ENCODE measurements around the gene PPP1CA.

PPP1CA gene

GRCh38 chr11:67401495-67402191, at the start of gene PPP1CA:
TSS of gene PPP1CA (minus strand) at chr11:67401858. CDS start at chr11:67401782, 76 bp downstream.
- peak; percentile 85 for DNase-seq (ENCODE audit: low read depth)

DNA sequence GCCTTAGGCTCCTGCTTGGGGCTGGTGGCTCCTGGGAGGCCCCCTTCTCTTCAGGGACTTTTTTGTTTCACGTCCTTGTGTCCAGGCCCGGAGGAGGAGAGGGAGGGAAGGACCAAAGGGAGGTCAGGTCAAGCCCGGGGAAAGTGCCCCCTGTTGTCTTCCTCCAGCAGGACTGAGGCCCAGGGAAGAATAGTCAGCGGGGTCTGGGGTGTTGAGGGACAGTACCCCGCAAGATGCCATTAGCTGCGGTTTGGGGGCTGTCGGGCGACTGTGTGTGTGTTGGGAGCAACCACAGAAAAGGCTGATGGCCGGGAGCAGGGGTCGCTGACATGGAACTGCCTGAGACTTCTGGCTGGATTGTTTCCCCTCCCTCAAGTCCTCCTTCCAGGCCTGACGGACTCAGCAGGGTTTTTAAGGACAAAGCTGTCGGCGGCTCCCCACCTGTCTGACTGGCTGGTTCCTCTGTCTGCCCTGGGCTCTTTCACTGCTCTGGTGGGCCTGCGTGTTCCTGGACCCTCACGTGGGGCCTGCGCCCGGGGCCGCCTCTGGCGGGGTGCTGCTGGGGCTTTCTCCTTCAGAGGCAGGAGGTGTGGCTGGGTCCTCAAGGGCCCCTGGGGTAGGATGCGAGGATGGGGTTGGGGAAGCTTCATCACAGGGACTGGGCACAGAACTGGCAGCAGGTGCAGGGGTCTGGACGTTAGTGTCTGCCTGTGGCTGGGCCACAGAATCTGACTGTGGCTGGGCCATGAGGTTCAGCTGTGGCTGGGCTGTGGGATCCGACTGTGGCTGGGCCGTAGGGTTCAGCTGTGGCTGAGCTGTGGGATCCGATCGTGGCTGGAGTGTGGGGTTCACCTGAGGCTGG, 49.4 kb upstream of the PPP1CA start:
- DNase-seq (ENCODE audit: low read depth), result no peak

GRCh38 chr11:67449116-67449844, 47.6 kb upstream of the PPP1CA start:
- no peak for DNase-seq (ENCODE audit: low read depth)

GRCh38 chr11:67448220-67448609, 46.6 kb upstream of the PPP1CA start:
- DNase-seq (ENCODE audit: low read depth), result no peak

DNA sequence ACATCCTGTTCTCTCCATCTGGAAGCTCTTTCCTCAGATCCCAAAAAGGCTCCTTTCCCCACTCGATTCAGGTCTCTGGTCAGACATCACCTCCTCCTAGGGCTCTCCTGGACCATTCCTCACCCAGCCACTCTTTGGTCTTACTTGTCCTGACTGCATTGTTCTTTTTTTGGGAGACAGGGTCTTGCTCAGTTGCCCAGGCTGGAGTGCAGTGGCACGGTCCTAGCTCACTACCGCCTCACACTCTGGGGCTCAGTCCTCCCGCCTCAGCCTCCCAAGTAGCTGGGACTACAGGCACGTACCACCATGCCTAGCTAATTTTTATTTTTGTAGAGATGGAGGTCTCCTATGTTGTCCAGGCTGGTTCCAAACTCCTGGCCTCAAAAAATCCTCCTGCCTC, 43.9 kb upstream of the PPP1CA start:
- DNase-seq (ENCODE audit: low read depth), result no peak

DNA sequence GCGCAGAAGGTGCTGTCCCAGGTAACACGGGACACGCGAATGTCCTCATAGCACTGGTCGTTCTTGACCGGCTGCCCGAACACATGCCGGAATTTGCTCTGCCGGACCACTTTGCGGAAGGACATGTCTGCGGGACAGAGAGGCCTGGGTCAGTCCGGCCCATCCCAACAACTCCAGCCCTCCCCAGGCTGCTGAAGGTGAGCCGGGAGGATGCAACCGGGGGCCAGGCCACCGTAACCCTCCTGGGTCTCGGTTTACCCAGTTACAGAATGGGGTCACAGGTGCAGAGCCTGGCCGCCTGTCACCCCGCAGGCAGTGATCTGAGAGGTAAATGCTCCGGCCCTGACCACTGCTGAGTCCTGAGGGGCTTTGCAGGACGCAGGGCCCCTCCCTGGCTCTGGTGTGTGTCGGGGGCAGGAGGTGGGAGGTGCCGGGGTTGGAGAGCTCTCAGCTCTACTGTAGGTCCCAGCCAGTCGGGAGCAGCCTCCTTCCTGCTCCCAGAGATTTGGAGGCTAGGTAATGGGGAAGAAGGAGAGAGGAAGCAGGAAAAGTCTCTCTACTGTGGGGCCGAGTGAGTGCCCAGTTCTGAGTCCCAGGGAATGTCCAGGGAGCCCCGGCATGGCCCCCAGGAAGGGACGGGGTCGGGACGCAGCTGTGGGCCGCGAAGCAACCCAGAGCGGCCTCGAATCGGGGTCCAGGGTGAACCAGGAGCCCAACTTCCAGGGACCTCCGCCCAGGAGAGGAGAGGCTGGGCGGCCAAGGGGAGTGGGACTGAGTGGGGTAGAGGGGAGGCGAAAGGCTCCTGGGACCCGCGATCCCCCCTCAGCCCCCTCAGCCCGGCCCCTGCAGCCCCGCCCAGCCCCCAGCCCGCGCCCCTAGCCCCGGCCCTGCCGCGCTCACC, 41.1 kb upstream of the PPP1CA start:
- no peak for DNase-seq (ENCODE audit: low read depth)

GRCh38 chr11:67441731-67442351, 40.2 kb upstream of the PPP1CA start:
- DNase-seq (ENCODE audit: low read depth), result no peak

- no peak for DNase-seq (ENCODE audit: low read depth)
These were observed 39.5 kb upstream of the PPP1CA start for GRCh38 chr11:67441098-67441563.

- DNase-seq (ENCODE audit: low read depth), result no peak
These were observed 38.8 kb upstream of the PPP1CA start for GRCh38 chr11:67440229-67441097.

GRCh38 chr11:67439321-67440228, 37.9 kb upstream of the PPP1CA start:
- DNase-seq (ENCODE audit: low read depth), result no peak

DNA sequence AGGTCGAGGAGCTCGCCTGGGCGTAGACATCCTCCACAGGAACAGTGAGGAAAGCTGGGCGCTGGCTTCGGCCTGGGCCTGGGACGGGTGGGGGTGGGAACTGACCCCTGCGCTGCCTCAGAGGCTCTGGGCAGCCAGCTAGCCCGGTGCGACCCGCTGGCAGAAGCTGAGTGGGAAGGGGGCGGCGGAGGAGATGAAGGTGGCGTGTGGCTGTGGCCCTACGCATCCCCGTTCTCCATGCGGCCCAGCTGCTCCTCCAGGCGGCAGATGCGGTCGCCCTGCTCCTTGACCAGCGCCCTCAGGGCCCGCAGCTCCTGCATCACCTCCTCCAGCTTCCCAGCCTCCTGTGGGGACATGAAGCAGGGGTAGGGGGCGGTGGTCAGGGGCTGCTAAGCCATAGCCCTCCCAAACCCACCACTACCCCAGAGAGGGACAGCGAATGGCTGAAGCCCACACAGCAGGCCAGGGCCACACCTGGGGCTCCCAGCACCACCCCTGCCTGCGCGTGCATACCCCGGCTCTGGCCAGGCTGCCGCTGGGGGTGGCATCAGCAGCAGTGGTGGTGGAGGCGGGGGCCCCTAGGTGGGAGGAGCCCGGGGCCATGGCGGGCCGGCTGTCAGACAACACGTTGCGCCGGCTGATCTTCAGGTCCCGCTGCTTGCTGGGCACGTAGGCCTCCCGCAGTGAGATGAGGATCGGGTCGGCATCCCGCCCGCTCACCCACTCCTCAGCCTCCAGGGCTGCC, 36.7 kb upstream of the PPP1CA start:
- peak; percentile 49 for DNase-seq (ENCODE audit: low read depth)

GRCh38 chr11:67437809-67438157, 36.1 kb upstream of the PPP1CA start:
- no peak for DNase-seq (ENCODE audit: low read depth)

- DNase-seq (ENCODE audit: low read depth), result peak; percentile 62
These were observed 35.6 kb upstream of the PPP1CA start, which contains the start of gene PTPRCAP for GRCh38 chr11:67437082-67437808. TSS of gene PTPRCAP (minus strand) at chr11:67437682. CDS start at chr11:67437619, 63 bp downstream.

DNA sequence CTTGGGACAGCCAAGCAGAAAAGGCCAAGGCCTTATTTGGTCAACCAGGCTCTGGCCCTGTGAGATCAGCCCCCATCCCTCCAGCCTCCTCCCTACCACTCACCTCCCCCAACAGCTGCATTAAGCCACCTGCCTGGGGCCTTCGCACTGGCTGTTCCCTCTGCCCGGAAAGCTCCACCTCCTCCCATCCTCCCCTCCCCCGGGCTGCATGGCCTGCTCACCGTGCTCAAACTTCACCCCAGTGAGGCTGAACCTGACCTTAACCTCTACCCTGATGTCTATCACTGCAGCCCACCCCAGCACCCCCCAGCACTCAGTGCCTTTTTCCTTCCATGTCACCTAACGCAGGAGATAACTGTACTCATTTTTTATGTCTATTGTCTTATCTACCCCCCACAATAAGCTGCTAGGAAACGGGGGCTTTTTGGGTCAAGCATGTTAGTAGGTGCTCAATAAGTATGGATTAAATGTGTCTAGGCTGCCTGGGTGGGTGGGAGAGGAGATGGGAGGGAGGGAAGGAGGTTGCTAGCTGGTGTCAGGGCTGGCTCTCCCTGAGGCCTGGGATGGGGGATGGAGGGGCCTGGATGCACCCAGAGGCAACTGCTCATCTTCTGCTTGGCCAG, 34.9 kb upstream of the PPP1CA start:
- DNase-seq (ENCODE audit: low read depth), result no peak

DNA sequence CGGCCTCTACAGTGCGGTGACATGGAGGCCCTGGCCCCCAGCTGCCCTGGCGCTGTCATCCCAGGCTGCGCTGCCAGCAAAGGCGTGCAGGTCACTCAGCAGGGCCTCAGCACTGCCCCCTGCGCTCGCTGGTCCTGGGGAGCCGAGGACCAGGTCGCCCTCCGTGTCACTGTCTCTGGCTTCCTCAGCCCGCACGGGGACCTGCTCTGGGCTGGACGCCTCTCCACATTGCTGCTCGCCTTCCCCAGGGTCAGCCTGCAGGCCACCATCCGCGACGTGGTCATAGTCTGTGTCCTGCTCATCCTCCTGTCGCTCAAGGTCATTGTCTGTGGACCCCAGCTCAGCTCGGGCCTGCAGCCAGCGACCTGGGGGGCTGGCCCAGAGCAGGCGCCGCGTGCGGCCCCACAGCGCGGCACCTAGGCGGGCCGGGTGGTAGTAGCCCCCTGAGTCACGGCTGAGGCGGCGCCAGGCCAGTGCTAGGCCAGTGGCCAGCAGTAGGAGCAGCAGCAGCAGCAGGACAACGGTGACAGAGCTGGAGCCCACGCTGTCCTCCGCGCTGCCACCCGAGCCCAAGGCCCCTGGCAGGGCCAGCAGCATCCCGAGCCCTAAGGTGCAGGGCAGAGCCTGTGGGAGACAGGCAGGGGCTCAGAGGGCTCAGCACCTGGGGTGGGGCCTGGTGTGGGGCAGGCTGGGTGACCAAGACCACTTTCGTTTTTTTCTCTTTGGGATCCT, 34.2 kb upstream of the PPP1CA start:
- no peak for DNase-seq (ENCODE audit: low read depth)

GRCh38 chr11:67435031-67435726, 33.5 kb upstream of the PPP1CA start:
- DNase-seq (ENCODE audit: low read depth), result no peak

All from stimulated activated CD8-positive, alpha-beta memory T cell treated with anti-CD3 and anti-CD28 coated beads, Interleukin-12 subunit alpha, Interleukin-12 subunit beta, amount 100 ng/mL, for 1 hour (primary cell).